Measurements from ENCODE around the gene RAD18.

The RAD18 gene

DNA sequence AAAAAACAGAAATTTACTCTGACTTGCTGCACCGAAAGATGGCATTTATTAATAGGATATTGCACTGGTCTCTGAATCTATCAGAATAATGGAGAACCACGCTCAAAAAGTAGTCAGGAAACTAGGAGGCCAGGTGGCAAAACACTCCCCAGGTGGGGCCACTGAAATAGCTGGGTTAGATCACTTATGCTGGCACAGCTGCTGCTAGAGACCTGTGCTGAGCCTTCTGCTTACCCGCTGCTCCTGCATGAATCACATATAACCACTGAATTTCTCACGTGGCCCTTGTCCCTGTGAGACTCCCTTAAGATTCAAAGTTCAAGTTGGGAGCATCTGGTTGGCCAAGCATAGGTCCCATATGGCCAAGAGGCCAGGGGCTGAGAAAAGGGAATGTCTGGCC is 127.9 kb downstream of the RAD18 start:
- DNase-seq (ENCODE audit: low spot score): no peak

DNA sequence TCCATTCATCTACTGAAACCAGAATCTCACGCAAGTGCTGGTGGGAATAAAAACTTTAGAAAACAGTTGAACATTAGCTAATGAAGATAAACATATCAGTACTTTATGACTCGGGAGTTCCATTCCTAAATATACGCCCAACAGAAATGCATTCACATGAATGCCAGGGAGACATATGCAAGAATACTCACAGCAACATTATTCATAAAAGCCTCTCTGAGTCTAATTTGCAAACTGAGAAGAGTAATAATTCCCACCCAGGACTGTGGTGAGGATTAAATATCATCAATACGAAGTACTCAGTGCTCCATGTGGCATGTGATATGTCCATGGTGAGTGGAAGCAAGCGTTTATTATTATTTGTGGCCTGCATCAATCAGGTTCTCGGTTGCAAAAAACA is 128.3 kb downstream of the RAD18 start:
- DNase-seq (ENCODE audit: low spot score): no peak

DNA sequence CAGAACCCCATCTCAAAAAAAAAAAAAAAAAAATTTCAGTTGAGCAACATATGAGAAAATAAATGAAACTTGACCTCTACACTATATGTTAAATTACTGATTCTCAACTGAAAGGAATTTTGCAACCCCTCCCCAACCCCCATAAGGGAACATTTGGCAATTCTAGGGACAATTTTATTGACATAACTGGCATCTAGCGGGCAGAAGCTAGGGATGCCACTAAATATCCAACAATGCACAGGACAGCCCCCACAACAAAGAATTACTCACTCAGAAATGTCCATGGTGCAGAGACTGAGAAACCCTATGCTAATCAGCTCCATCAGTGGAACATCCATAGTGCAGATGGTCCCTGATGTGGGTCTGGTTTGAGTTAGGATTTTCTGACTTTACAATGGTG is 135.6 kb downstream of the RAD18 start:
- no peak for DNase-seq (ENCODE audit: low spot score)

Data from AG20443 (cell line).